IPS DF 4.7 (cell line): ENCODE measurements around the gene LMNTD1.
"Not testable (repeated sequence)": the region's sequence is repeated elsewhere in the genome, so short reads cannot be mapped to it uniquely, and the experiment has no call there.

Experiments used
- DNase-seq: peaks from one replicate; pipeline ENCODE4 v3.0.0-alpha.2; 2013; ENCODE audit warnings: low spot score; ENCODE audit errors: extremely low read depth

Gene LMNTD1

DNA sequence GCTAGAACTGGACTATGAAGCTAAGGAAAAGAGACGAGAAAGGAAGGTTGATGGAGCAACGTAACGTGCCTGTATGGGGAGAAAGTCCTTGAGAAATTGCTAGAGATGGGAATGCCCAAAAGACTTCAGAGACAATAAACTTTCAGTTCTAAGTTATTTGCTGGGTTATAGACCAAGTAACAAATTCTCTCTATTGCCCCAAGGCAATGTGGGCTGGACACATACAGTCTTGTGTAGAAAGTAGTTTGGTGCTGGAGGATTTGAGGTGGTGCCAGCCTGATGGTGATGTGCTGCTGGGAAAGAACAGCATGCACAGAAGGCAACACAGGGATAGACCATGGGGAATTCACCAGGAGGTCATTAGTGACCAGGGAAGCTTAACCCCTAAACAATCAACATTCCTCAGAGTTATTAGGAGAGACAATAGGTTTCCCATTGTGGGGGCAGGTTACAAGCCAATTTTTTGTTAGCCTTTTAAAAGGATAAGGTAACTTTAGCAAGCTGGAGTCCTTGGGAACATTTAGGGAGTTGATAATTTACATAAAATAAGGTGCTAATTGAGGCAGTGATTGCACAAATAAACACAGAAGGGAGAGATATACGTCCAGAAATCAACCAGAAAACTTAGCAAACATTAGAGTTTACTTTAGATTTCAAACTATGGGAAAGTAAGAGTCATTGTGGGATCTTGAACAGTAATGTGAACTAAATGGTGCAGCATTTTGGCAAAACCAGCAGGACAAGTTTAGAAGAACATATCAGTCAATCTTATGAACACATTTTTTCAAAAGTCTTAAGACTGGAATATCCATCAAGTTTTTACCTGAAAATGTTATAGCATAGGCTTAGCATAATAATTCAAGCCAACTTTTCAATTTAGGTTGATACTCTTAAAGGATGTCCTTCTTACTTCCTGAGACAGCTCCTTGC is 61.4 kb downstream of the LMNTD1 start:
- DNase-seq, result no peak

DNA sequence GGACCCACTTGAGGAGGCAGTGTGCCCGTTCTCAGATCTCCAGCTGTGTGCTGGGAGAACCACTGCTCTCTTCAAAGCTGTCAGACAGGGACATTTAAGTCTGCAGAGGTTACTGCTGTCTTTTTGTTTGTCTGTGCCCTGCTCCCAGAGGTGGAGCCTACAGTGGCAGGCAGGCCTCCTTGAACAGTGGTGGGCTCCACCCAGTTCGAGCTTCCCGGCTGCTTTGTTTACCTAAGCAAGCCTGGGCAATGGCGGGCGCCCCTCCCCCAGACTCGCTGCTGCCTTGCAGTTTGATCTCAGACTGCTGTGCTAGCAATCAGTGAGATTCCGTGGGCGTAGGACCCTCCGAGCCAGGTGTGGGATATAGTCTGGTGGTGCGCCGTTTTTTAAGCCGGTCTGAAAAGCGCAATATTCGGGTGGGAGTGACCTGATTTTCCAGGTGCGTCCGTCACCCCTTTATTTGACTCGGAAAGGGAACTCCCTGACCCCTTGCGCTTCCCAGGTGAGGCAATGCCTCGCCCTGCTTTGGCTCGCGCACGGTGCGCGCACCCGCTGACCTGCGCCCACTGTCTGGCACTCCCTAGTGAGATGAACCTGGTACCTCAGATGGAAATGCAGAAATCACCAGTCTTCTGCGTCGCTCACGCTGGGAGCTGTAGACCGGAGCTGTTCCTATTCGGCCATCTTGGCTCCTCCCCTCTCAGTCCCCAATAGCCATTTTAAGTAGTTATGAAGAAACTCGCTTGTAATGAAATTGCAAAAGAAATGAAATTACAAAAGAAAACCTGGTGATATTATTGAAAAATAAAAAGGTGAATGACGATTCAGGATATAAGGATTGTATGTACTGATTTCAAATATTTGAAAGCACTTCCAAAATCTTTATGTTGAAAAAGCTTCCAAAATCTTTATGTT is 63.9 kb downstream of the LMNTD1 start:
- DNase-seq, result not testable (repeated sequence)

DNA sequence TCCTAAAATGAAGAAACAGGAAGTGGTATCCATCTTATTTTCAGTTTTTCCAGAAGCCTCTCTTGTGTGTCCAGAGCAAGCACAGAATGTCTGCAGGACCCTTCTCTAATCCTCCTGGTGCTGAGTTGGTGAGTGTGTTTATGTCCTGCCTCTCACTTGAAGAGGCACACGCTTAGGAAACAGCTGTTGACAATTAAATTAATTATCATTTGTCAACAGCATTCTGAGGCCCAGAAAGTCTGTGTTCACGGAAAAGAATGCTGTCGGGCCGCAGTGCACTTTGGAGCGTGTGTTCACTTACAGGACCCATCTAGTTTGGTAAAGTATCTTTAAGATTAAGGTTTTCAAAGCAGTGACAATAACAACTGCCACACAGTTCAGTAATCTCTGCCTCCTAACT is 70.5 kb downstream of the LMNTD1 start:
- no peak for DNase-seq

DNA sequence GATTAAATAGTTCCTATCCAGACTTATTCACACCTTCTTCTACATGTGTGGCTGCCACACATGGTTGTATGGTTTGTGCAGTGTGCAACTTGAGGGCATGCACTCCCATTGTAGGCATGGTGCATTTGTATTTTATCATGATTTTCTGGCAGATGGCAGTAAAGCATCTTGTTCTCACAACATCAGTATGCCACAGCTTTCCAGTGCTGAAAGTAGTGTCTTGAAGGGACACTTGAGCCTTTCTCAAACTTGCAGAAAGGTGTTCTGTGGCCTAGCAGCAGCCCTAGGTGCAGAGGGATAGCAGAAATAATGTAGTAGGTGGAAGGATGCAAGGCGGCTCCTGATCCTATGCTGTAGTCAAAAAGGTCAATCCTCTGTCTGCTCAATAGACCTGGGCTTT is 72.9 kb downstream of the LMNTD1 start:
- DNase-seq, result no peak

DNA sequence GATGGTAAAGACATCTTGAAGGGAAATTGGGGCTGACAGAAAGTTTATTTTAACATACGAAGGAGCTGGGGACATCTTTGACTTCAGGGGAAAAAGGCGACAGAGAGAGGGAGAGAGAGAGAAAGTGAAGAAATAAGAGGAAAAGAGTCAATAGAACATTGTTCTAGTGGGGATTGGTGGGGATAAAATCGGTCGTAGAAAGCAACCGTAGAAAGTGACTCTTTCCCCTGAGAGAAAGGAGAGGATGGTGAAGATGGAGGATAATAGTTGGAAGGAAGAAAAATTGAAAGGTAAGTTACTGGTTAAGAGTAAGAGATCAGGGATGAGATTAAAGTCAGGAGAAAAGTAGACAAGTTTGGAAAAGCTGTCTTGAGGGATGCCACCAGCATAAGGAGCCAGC is 75.9 kb downstream of the LMNTD1 start:
- DNase-seq, result no peak

- DNase-seq, result no peak
These were observed 80.6 kb downstream of the LMNTD1 start for GRCh38 chr12:25472453-25472852.

GRCh38 chr12:25469861-25470260 is 83.2 kb downstream of the LMNTD1 start:
- DNase-seq, result no peak

DNA sequence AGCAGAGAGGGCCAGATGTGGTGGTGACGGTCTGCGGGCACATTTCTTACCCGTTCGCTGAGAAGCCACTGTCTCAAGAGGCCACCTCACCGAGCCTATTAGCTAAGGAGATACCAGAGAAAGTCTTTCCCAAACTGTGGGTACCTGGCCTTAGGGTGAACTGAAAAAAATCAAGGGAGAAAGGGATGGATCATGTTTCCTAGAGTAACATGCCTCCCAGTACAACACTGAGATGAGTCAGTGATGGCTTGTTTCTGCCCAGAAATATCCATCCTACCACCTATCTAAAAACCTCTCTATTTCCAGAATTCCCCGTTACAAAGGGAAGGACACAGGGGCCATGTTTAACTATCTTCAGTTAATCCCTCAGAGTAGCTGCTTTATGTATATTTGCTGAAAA is 83.7 kb downstream of the LMNTD1 start:
- no peak for DNase-seq

DNA sequence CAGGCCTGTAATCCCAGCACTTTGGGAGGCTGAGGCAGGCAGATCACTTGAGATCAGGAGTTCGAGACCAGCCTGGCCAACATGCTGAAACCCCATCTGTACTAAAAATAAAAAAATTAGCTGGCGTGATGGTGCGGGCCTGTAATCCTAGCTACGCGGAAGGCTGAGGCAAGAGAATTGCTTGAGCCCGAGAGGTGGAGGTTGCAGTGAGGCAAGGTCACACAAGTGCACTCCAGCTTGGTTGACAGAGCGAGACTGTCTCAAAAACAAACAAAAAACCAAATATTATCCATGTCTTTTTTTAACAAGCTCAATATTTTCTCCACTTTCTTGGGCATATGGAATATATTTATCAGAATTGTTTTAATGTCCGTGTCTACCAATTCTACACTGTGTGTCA is 89.6 kb downstream of the LMNTD1 start:
- no peak for DNase-seq

DNA sequence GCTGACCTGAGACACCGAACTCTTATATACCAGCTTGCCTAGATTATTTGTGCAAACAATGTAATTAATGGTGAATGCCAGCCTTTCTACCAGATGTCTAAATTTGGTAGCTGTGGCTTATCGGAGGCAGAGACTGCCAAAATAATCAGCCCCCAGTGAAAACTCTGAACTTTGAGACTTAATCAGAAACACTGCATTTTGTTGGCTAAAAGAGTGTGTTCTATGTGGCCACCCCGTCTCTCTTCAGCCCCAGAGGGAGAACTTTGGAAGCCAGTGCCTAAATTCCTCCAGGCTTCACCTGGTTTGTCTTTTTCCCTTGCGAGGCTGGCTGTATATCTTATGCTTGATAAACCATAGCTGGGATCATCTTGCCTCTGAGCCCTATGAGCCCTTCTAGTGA is 90.1 kb downstream of the LMNTD1 start:
- DNase-seq, result no peak

GRCh38 chr12:25459541-25459951 is 93.5 kb downstream of the LMNTD1 start:
- DNase-seq, result no peak

GRCh38 chr12:25458047-25458552 is 95.0 kb downstream of the LMNTD1 start:
- DNase-seq, result no peak

DNA sequence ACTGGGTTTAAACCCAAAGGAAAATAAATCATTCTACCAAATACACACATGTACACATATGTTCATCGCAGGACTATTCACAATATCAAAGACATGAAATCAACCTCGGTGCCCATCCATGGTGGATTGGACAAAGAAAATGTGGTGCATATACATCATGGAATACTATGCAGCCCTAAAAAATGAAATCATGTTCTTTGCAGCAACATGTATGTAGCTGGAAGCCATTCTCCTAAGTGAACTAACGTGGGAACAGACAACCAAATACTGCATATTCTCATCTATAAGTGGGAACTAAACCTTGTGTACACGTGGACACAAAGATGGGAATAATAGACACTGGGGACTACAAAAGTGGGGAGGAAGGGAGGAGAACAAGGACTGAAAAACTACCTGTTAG is 96.6 kb downstream of the LMNTD1 start:
- DNase-seq, result no peak

DNA sequence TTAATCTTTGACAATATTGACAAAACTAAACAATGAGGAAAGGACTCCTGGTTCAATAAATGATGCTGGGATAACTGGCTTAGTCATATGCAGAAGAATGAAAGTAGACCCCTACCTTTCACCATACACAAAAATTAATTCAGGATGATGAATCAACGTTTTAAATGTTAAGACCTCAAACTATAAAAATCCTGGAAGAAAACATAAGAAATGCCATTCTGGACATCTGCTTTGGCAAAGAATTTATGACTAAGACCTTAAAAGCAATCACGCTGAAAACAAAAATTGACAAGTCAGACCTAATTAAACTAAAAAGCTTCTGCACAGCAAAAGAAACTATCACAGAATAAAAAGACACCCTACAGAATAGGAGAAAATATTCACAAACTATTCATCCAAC is 97.4 kb downstream of the LMNTD1 start:
- no peak for DNase-seq

- no peak for DNase-seq
These were observed 104.1 kb downstream of the LMNTD1 start for GRCh38 chr12:25449007-25449406.

GRCh38 chr12:25447046-25447445 is 106.0 kb downstream of the LMNTD1 start:
- no peak for DNase-seq

DNA sequence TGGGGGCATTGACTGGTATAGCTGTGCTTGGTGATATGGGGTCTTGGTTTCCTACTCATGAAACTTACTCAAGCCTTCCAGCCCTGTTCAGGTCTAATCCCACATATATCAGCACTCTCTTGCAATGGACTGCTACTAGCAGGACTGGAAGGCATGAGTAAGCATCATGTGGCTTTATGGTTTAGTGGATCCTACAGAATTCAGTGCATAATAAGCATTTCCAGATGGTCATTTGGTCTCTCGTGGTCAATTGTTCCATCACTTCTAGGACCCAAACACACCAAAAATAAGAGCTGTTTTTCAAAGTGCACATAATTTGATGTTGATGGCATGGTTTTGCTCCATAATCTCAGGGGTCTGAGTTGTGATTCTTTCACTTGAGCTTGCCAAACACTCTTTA is 114.4 kb downstream of the LMNTD1 start:
- DNase-seq, result no peak

- no peak for DNase-seq
These were observed 116.7 kb downstream of the LMNTD1 start for GRCh38 chr12:25436206-25437030.

GRCh38 chr12:25435431-25435830 is 117.7 kb downstream of the LMNTD1 start:
- DNase-seq, result no peak

GRCh38 chr12:25434515-25434914 is 118.6 kb downstream of the LMNTD1 start:
- DNase-seq, result no peak
